Adrenal gland (tissue), 5 donors: ENCODE measurements around the gene MACROD2.

Source experiments
- CTCF ChIP-seq, 6 experiments: fragments of 450-650 bp in 4 of 6; fragments of 200-600 bp in 2 of 6; sonication (generic) in 1 of 6; IDR thresholded peaks; 1 replicate in 5 of 6; 2 replicates in 1 of 6; pipeline versions ENCODE4 v1.5.1 to v1.8.0; 2016 to 2021; ENCODE audit warnings: antibody characterized with exemption in 6 of 6, mild to moderate bottlenecking in 2 of 6, moderate library complexity in 1 of 6
- POLR2A ChIP-seq, 2 donors: fragments of 450-650 bp; IDR thresholded peaks; one replicate each; pipeline ENCODE4 v1.6.1; 2017; ENCODE audit warnings: antibody characterized with exemption in 2 of 2, mild to moderate bottlenecking in 2 of 2, moderate library complexity in 1 of 2
- donor health status: DM: no; HTN: no; CAD: no.

- TF ChIP-seq CTCF (IDR thresholded peaks at IDR 0.05) (no peak), POLR2A (IDR thresholded peaks at IDR 0.05) (no peak)
Measured at GRCh38 chr20:16098890-16099639, 2103.7 kb downstream of the MACROD2 start.
